DND-41 (cell line): Measurements from ENCODE around the gene SYNE1.

Source experiments
- EZH2 ChIP-seq: IDR thresholded peaks from 3 replicates; pipeline ENCODE4 v1.6.1; 2012; ENCODE audit warnings: borderline replicate concordance, low read depth, mild to moderate bottlenecking, moderate library complexity, low read length, inconsistent platforms; ENCODE audit not compliant: severe bottlenecking
- TF ChIP-seq, protein P1 (sequence below): IDR thresholded peaks from 2 replicates; pipeline ENCODE4 v1.5.1; 2012; ENCODE audit warnings: borderline replicate concordance, low read length, moderate library complexity, mild to moderate bottlenecking; ENCODE audit not compliant: poor library complexity, severe bottlenecking; ENCODE audit errors: extremely low read depth

DNA sequence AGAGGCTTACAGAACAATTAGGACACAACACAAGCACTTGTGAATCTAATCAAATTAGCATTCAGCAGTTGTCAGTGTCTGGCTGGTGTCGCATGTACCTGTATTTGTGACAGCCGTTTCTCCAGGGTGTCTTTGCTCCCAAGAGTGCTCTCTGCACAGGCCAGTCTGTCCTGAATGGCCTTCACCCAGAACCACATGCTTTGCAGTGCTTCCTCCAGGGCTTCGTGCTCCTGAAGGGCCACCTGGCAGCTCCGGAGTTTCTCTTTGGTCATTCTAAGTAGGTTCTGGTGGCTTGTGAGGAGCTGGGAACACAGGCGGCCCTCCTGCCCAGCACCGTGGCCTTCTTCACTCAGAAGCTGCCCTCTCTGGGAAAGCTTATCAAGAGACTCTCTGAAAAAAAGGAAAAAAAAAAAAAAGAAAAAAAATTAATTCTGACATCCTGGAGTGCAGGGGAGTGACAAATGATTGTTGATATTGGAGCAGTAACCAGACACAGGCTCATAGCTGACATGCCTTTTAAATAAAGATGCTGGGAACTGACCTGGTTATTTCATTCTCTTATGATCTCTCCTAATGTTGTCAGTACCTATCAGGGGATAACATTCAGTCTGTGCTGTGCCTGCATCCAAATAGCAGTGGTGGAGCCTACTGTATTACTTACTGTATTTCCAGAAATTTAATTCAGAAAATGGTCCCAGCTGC is 245.8 kb downstream of the SYNE1 start:
- TF ChIP-seq EZH2: no peak
- TF ChIP-seq, protein P1, sequence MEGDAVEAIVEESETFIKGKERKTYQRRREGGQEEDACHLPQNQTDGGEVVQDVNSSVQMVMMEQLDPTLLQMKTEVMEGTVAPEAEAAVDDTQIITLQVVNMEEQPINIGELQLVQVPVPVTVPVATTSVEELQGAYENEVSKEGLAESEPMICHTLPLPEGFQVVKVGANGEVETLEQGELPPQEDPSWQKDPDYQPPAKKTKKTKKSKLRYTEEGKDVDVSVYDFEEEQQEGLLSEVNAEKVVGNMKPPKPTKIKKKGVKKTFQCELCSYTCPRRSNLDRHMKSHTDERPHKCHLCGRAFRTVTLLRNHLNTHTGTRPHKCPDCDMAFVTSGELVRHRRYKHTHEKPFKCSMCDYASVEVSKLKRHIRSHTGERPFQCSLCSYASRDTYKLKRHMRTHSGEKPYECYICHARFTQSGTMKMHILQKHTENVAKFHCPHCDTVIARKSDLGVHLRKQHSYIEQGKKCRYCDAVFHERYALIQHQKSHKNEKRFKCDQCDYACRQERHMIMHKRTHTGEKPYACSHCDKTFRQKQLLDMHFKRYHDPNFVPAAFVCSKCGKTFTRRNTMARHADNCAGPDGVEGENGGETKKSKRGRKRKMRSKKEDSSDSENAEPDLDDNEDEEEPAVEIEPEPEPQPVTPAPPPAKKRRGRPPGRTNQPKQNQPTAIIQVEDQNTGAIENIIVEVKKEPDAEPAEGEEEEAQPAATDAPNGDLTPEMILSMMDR: no peak
